T-helper 2 cell (primary cell): ENCODE measurements around the gene ALDH1A3.

Experiments
- DNase-seq, 5 experiments: peaks; one replicate each; pipeline versions ENCODE4 v3.0.0 to v3.0.0-alpha.2; 2012 to 2022

The ALDH1A3 gene

GRCh38 chr15:100902436-100903167 lies 23.0 kb downstream of the ALDH1A3 start:
- DNase-seq, result no peak

- no peak for DNase-seq
These were observed 23.5 kb downstream of the ALDH1A3 start for GRCh38 chr15:100903168-100903554.

GRCh38 chr15:100905850-100906249 lies 26.2 kb downstream of the ALDH1A3 start:
- DNase-seq, result no peak

- DNase-seq, result no peak
These were observed 28.8 kb downstream of the ALDH1A3 start for GRCh38 chr15:100908466-100908865.

- no peak for DNase-seq
These were observed 29.9 kb downstream of the ALDH1A3 start for GRCh38 chr15:100909565-100909964.

- DNase-seq, result no peak
These were observed 30.6 kb downstream of the ALDH1A3 start for GRCh38 chr15:100909989-100910955.

- no peak for DNase-seq
These were observed 31.5 kb downstream of the ALDH1A3 start for GRCh38 chr15:100911086-100911485.

- DNase-seq, result no peak
These were observed 34.3 kb downstream of the ALDH1A3 start for GRCh38 chr15:100913961-100914360.

- no peak for DNase-seq
These were observed 35.2 kb downstream of the ALDH1A3 start for GRCh38 chr15:100914876-100915275.

GRCh38 chr15:100918034-100918689 lies 38.5 kb downstream of the ALDH1A3 start:
- peak in 3 of 5 experiments; percentile 37 to 72 (median 52) for DNase-seq

- DNase-seq, result peak in 1 of 5 experiments; percentile 24
These were observed 39.3 kb downstream of the ALDH1A3 start, which contains the start of gene LRRK1 for GRCh38 chr15:100918690-100919480. TSS of gene LRRK1 (plus strand) at chr15:100919357. CDS start at chr15:100924633, 5,276 bp downstream.

GRCh38 chr15:100919481-100920405 lies 40.1 kb downstream of the ALDH1A3 start:
- no peak for DNase-seq

- DNase-seq, result no peak
These were observed 41.0 kb downstream of the ALDH1A3 start for GRCh38 chr15:100920516-100921135.

- no peak for DNase-seq
These were observed 42.8 kb downstream of the ALDH1A3 start for GRCh38 chr15:100922192-100923040.

GRCh38 chr15:100923076-100923475 lies 43.4 kb downstream of the ALDH1A3 start:
- DNase-seq, result no peak

- DNase-seq, result no peak
These were observed 44.3 kb downstream of the ALDH1A3 start for GRCh38 chr15:100923902-100924301.

- DNase-seq, result no peak
These were observed 44.8 kb downstream of the ALDH1A3 start for GRCh38 chr15:100924436-100924835.

- no peak for DNase-seq
These were observed 45.8 kb downstream of the ALDH1A3 start for GRCh38 chr15:100925480-100925879.

- DNase-seq, result no peak
These were observed 46.6 kb downstream of the ALDH1A3 start for GRCh38 chr15:100926258-100926657.
